Glutamatergic neuron (in vitro differentiated cells): ENCODE measurements around the gene SULT1B1. TPM values are rescaled to one million over a fixed set of nuclear protein-coding genes. Genes with fewer than 3 reads are reported as not detected.

Source experiments
- DNase-seq: peaks from one replicate; pipeline ENCODE4 v3.0.0; 2022
- H3K27ac Mint-ChIP-seq: one replicate; pipeline ENCODE4 v1.8.0; 2020; ENCODE audit warnings: mild to moderate bottlenecking, mixed read lengths, inconsistent platforms; ENCODE audit not compliant: unreplicated experiment
- H3K27me3 Mint-ChIP-seq: one replicate; pipeline ENCODE4 v1.8.0; 2020; ENCODE audit warnings: mild to moderate bottlenecking, moderate library complexity, mixed read lengths, inconsistent platforms; ENCODE audit not compliant: unreplicated experiment
- H3K36me3 Mint-ChIP-seq: one replicate; pipeline ENCODE4 v1.8.0; 2020; ENCODE audit warnings: mild to moderate bottlenecking, mixed read lengths, inconsistent platforms; ENCODE audit not compliant: unreplicated experiment
- H3K4me1 Mint-ChIP-seq: one replicate; pipeline ENCODE4 v1.8.0; 2020; ENCODE audit warnings: mild to moderate bottlenecking, low read depth, mixed read lengths, inconsistent platforms; ENCODE audit not compliant: unreplicated experiment
- H3K4me3 Mint-ChIP-seq: one replicate; pipeline ENCODE4 v1.8.0; 2020; ENCODE audit warnings: mild to moderate bottlenecking, mixed read lengths, inconsistent platforms; ENCODE audit not compliant: unreplicated experiment
- H3K9me3 Mint-ChIP-seq: one replicate; pipeline ENCODE4 v1.8.0; 2020; ENCODE audit warnings: mild to moderate bottlenecking, moderate library complexity, mixed read lengths, inconsistent platforms; ENCODE audit not compliant: unreplicated experiment
- CTCF ChIP-seq: fragments of 200-600 bp; sonication (generic); IDR thresholded peaks from one replicate; pipeline ENCODE4 v1.5.0; 2021; ENCODE audit not compliant: partially characterized antibody, unreplicated experiment
- total RNA-seq: library from RNA; stranded (reverse); fragmentation: NEBNext Ultra II Directional; extraction: Animal tissue kit (Norgen Biotek cat#: 25700); gene quantifications from one replicate; pipeline ENCODE4 v1.2.1, GENCODE V29; 2021; ENCODE audit not compliant: unreplicated experiment

Gene SULT1B1
- total RNA-seq, 1 donor from 2014 or later: 0.10 TPM

- H3K27me3 Mint-ChIP-seq: peaks cover 1% of the 10 kb centered on the region
These were observed 3.9 kb upstream of the SULT1B1 start for GRCh38 chr4:69764311-69764710.

GRCh38 chr4:69763233-69763632, 2.8 kb upstream of the SULT1B1 start:
- DNase-seq: no peak
- H3K4me3 Mint-ChIP-seq: no peak overlapping the region
- no peak for TF ChIP-seq CTCF
- no peaks in the 10 kb centered on the region for H3K36me3 Mint-ChIP-seq
- H3K4me1 Mint-ChIP-seq: no peaks in the 10 kb centered on the region
- no peak overlapping the region for H3K27ac Mint-ChIP-seq
- peaks cover 1% of the 10 kb centered on the region for H3K9me3 Mint-ChIP-seq
- H3K27me3 Mint-ChIP-seq: peaks cover 1% of the 10 kb centered on the region

More at GRCh38 chr4:69764311-69764710, 3.9 kb upstream of the SULT1B1 start:
- Mint-ChIP-seq H3K9me3 (peaks cover 1% of the 10 kb centered on the region), H3K4me1 (no peaks in the 10 kb centered on the region), H3K27ac (no peak overlapping the region), H3K36me3 (no peaks in the 10 kb centered on the region), H3K4me3 (no peak overlapping the region)
- no peak for DNase-seq
- no peak for TF ChIP-seq CTCF

GRCh38 chr4:69759189-69759604, 1.2 kb downstream of the SULT1B1 start:
- Mint-ChIP-seq H3K27ac (no peak overlapping the region), H3K9me3 (peaks cover 1% of the 10 kb centered on the region)
- no peak for TF ChIP-seq CTCF

GRCh38 chr4:69757464-69757863, 3.0 kb downstream of the SULT1B1 start:
- no peak for DNase-seq
- H3K27me3 Mint-ChIP-seq: no peaks in the 10 kb centered on the region
- no peaks in the 10 kb centered on the region for H3K36me3 Mint-ChIP-seq
- no peak overlapping the region for H3K4me3 Mint-ChIP-seq
- no peak for TF ChIP-seq CTCF
- H3K27ac Mint-ChIP-seq: no peak overlapping the region
- no peaks in the 10 kb centered on the region for H3K9me3 Mint-ChIP-seq
- H3K4me1 Mint-ChIP-seq: no peaks in the 10 kb centered on the region

More at GRCh38 chr4:69759189-69759604, 1.2 kb downstream of the SULT1B1 start:
- no peak overlapping the region for H3K4me3 Mint-ChIP-seq
- no peaks in the 10 kb centered on the region for H3K4me1 Mint-ChIP-seq
- H3K27me3 Mint-ChIP-seq: peaks cover 1% of the 10 kb centered on the region
- H3K36me3 Mint-ChIP-seq: no peaks in the 10 kb centered on the region
- DNase-seq: no peak

GRCh38 chr4:69754926-69755580, 5.4 kb downstream of the SULT1B1 start:
- DNase-seq: no peak
- no peak for TF ChIP-seq CTCF
- Mint-ChIP-seq H3K4me3 (no peak overlapping the region), H3K27me3 (no peaks in the 10 kb centered on the region), H3K27ac (no peak overlapping the region), H3K9me3 (no peaks in the 10 kb centered on the region), H3K4me1 (no peaks in the 10 kb centered on the region), H3K36me3 (no peaks in the 10 kb centered on the region)
